Fibroblast of skin of back (primary cell): ENCODE results near the gene C1QTNF1.
"Not testable (repeated sequence)": the region's sequence is repeated elsewhere in the genome, so short reads cannot be mapped to it uniquely, and the experiment has no call there.

Source experiments
- DNase-seq: peaks from one replicate; pipeline ENCODE4 v3.0.0-alpha.2; 2013

C1QTNF1 gene

GRCh38 chr17:79026376-79027273 is 2.7 kb downstream of the C1QTNF1 start:
- peak; percentile 78 for DNase-seq

GRCh38 chr17:79027274-79027924 is 3.4 kb downstream of the C1QTNF1 start:
- no peak for DNase-seq

GRCh38 chr17:79027925-79028491 is 4.0 kb downstream of the C1QTNF1 start:
- peak; percentile 71 for DNase-seq

GRCh38 chr17:79028496-79029326 is 4.7 kb downstream of the C1QTNF1 start:
- DNase-seq = no peak

- no peak for DNase-seq
These were observed 5.5 kb downstream of the C1QTNF1 start for GRCh38 chr17:79029327-79030009.

GRCh38 chr17:79030636-79031035 is 6.7 kb downstream of the C1QTNF1 start:
- DNase-seq = not testable (repeated sequence)

DNA sequence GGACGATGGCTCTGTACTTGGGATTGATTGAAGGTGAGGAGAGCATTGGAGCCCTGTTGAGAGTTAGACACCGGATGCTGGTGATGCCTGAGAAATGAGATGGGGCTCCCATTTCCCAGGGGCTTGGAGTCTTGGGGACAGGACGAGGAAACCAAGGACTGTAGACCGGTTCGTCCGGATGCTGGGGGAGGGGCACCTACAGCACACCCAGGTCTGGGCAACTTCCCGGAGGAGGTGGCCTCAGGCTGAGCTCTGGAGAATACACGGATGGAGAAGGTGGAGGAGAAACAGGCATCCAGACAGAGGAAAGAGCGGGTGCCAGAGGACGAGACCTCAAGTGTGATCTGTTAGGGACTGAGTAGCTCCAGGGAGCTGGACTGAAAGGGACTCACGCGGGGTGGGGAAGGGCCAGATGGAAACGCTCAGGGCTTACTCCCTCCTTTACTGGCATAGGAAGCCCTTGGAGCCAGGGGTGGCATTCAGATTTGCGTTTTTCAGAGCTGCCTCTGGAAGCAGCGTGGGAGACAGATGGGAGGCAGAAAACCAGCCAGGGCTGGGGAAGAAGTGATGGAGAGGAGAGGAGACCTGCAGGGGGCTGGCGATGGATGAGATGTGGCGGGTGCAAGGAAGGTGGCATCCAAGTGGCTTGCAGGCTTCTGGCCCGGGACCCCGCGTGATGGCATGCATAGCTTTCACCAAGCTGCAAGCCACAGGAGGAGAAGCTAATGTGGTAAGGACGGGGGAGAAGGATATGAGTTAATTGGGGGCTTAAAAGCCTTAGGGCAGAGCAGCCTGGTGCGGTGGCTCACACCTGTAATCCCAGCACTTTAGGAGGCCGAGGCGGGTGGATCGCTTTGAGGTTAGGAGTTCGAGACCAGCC is 8.3 kb downstream of the C1QTNF1 start:
- no peak for DNase-seq

DNA sequence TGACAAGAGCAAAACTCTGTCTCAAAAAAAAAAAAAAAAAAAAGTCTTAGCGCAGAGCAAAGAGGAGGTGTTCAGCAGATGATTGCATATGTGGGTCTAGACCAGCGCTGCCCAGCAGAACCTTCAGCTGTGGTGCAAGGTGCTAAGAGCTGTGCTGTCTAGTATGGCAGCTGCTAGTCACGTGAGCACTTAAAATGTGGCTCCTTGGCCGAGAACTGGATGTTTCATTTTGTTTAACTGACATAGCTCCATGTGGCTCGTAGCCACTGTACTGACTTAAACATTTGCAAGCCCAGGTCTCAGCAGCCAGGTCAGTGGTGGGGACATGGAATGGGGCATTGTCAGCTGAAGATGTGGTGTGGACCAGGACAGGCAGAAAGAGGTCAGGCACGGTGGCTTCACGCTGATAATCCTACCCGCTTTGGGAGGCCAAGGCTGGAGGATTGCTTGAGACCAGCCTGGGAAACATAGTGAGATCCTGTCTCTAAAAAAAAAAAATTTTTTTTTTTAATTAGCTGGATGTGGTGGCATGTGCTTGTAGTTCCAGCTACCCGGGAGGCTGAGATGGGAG is 9.2 kb downstream of the C1QTNF1 start:
- no peak for DNase-seq

DNA sequence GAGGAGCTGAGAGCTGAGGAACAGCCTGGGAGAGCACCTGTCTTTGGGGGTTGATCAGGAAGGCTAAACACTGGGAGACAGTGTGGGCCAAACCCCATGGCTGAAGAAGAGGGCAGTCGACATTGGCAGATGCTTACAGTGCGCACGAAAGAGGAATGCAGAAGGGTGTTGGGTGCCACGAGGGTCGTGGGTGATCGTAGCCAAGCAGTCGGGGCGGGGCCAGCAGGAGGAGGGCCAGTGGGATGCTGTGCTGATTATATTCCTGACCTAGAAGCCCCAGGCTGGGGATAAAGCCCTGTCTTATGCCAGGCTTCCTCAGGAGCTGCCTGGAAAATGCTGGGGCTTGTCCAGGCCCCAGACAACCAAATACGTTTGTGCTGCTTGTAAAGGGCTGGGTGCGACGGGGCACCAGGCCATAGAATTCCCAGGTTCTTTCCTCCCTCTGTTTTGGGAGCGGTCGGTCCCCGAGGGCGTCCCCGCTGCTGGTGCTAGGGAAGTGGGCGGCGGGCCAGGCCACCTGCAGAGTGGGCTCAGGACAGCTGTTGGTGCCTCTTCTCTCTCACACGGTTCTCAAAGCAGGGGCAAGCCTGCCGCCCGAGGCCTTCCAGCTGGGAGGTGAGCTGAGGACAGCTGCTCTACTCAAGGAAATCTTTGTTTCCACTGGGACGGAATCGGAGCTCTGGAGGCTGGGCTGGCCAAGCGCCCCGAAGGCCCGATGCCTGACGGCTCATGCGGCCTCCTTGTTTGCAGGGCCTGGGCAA is 10.0 kb downstream of the C1QTNF1 start:
- DNase-seq = no peak

GRCh38 chr17:79034931-79035485 is 11.0 kb downstream of the C1QTNF1 start:
- DNase-seq = no peak

DNA sequence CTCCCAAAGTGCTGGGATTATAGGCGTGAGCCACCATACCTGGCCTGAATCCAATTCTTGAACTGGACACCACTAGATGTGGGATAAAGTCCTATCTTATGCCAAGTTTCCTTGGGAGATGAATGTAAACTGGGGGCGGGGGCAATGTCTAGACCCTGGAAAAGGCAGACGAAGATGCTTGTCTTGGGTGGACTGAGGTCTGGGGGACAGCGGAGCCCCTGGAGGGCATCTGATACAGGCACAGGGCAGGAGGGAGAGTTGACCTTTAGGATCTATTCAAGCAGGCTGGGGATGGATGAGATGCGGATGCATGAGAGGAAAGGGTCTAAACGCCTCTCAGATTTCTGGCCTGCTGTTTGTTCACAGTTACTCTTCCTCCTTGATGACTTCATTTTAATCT is 11.7 kb downstream of the C1QTNF1 start:
- no peak for DNase-seq

DNA sequence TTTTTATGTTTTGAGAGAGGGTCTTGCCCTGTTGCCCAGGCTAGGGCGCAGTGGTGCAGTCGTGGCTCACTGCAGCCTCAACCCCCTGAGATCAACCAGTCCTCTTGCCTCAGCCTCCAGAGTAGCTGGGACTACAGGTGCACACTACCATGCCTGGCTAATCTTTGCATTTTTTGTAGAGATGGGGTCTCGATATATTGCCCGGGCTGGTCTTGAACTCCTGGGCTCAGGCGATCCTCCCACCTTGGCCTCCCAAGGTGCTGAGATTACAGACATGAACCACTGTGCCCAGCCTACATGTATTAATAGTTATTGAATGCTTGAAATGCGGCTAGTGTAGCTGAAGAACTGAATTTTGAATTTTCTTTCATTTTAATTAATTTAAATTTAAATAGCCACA is 12.2 kb downstream of the C1QTNF1 start:
- DNase-seq = no peak

DNA sequence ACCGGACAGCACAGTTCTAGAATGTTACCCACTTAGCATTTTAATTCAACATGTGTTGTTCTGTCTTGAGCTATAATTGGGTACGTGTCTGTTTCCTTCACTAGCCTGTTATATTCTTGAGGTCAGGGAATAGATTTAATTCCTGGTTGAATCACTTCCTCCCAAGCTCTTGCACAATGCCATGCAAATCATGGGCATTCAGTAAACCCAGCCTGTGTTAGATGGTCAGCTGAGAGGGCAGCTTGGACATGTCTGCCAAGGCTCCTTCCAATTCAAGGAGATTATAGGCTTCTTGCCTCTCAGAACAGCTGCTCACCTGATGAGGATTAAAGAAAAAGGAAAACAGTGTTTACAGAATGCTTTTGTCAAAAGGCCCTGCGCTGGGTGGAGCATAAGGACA is 12.6 kb downstream of the C1QTNF1 start:
- peak; percentile 72 for DNase-seq

DNA sequence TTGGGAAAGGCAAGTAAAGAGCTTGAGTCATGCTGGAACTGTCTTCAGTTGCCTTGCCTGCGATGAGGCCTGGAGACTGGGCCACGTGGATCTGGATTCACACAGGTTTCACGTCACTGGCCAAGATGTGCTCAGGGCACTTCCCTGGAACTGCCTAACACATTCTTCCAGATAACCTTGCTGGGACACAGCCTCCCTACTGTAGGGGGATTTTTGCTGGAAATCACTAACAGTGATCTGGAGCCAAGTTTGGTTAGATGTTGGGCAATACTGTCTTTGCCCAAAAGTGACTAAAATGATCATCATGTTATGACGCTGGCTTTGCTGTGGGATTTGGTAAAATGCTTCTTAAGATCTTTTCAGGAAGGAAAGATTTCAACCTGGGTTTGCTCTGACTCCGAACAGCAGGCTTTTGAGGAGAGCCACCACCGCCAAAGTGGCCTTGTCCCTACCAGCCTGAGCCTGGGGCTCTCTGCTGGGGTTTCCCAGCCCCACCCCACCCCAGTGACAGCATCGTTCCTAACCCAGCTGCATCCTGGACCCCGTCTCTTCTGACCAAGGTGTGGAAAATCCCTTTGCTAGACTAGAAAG is 14.7 kb downstream of the C1QTNF1 start:
- DNase-seq = no peak

GRCh38 chr17:79039171-79039570 is 15.2 kb downstream of the C1QTNF1 start:
- no peak for DNase-seq

- DNase-seq = no peak
These were observed 15.9 kb downstream of the C1QTNF1 start for GRCh38 chr17:79039886-79040285.

DNA sequence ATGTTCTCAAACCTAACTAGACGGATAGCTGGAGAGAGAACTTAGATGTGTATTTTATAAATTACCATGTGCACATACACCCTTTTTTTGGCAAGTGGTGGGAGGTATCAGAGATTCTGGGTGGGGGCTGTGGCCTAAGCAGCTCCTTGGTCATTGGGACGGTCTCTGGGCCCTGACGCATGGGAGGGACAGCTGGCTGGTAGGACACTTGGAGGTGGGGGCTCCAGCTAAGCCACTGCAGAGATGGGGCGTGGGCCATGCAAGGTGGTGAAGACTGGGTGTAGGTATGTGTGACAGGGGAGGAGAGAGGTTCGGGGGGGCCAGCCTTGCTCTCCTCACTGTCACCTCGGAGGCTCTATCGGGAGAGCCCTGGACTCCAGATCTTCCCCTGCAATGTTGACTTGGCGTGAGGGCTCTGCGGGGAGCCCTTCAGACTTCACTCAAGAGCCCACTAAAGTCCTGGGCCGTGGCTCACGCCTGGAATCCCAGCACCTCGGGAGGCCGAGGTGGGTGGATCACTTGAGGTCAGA is 17.1 kb downstream of the C1QTNF1 start:
- DNase-seq = no peak

DNA sequence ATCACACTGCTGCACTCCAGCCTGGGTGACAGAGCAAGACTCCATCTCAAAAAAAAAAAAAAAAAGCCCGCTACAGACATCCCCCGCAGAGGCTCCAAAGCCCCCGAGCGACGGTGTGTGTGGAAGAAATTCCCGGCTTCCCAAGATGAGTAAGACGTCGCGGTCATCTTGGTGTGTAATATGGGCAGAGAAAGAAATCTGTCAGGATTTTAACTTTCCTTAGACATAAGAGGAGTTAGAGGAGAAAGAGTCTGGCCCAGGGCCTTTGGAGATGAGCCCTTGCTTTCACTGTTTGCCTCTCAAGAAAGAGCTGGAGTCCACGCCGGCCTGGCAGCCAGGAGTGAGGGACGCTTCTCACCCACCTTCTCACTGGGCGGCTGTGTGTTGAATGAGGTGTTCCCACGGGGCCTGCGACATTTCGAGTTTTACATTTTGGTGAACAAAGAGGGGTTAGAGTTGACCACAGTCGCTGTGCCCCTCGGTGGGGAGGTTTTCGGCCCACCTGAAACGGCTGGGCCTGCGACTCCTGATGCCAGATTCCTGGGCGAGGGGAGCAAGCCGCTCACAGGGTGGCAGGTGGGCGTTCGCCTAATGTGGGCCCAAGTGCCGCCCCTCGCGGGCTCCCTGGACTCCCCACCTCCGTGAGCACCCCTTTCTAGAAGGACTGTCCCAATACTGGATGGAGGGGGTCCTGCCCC is 17.9 kb downstream of the C1QTNF1 start:
- no peak for DNase-seq
